AG09309 (cell line): ENCODE results near the gene ZC3H11A.

ENCODE experiments used
- DNase-seq: peaks from one replicate; pipeline ENCODE4 v3.0.0-alpha.2; 2010; ENCODE audit warnings: low read depth
- H3K4me3 ChIP-seq: 2 replicates; pipeline ENCODE4 v1.5.1; 2011; ENCODE audit warnings: mild to moderate bottlenecking, low read depth, low read length, moderate library complexity; ENCODE audit not compliant: control insufficient read depth
- CTCF ChIP-seq: IDR thresholded peaks from 2 replicates; pipeline ENCODE4 v1.5.1; 2011; ENCODE audit warnings: mild to moderate bottlenecking, low read depth, low read length, inconsistent platforms; ENCODE audit not compliant: insufficient read depth, control insufficient read depth; ENCODE audit errors: missing control alignments

ZC3H11A gene

GRCh38 chr1:203842559-203842876, 47.1 kb downstream of the ZC3H11A start:
- DNase-seq, result no peak
- TF ChIP-seq CTCF, result no peak
- no peak overlapping the region for H3K4me3 ChIP-seq

GRCh38 chr1:203843435-203843834, 48.0 kb downstream of the ZC3H11A start:
- DNase-seq, result no peak
- no peak for TF ChIP-seq CTCF
- no peak overlapping the region for H3K4me3 ChIP-seq
